Esophagus squamous epithelium (tissue), 4 donors: ENCODE results near the gene RRP1.

Source experiments
- CTCF ChIP-seq, 6 experiments: fragments of 450-650 bp in 4 of 6; fragments of 200-600 bp in 2 of 6; sonication (generic) in 2 of 6; IDR thresholded peaks; one replicate each; pipeline ENCODE4 v1.5.1; 2016 to 2019; ENCODE audit warnings: antibody characterized with exemption in 6 of 6, mild to moderate bottlenecking in 4 of 6, moderate library complexity in 4 of 6
- POLR2A ChIP-seq, 4 donors: fragments of 450-650 bp; IDR thresholded peaks; one replicate each; pipeline ENCODE4 v1.6.1; 2017; ENCODE audit warnings: antibody characterized with exemption in 4 of 4, mild to moderate bottlenecking in 4 of 4, moderate library complexity in 3 of 4

- TF ChIP-seq CTCF (IDR thresholded peaks at IDR 0.05) (no peak), POLR2A (IDR thresholded peaks at IDR 0.05) (no peak)
Observed at GRCh38 chr21:43774163-43774562, 15.2 kb upstream of the RRP1 start.
